ENCODE results near the gene RBM41.
A peak's percentile ranks its signal among the peaks of the same experiment; 100 is the strongest.
"Not testable (repeated sequence)": the region's sequence is repeated elsewhere in the genome, so short reads cannot be mapped to it uniquely, and the experiment has no call there.

Gene RBM41

DNA sequence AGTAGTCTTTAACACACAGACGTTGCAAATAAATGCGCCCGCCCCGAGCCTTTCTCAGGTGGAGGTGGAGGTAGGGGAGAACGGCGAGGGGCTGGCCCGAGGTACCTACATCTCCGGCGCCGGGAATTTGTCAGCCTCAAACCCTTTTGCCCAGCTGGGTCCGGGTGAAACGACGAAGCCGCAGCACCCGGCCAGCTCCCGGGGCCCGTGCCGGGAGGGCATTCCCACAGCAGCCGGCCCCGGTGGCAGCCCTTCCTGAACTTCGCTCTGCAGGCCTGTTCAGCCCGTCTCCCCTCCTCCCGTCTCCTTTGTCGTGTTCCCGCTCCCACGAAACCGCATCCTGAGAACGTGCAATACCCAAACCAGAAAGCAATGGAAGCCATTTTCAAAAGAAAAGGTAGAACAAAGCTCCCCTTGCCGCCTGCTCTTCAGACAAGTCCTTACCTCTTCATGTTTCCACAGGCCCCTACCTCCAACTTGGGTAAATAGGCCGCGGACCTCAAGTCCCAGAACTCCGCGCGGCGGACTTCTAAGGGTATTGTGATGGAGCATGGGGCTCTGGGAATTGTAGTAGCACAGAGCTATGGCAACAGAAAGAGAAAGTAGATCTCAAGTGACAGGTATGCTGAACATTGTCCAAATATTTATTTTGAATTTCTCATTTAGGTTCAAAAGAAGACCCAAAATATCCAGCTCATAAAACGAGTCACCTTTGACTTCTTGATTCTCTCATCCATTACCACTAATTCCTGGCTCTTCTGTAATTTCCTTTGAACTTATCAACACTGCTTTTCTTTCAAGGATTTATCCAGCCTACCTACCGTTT lies at the start of gene RBM41:
Gene RBM41, minus strand, starts transcription at position 501 of the 826 bp plus-strand sequence. Its CDS starts 49 bp downstream, at position 452.
- DNase-seq (ENCODE audit: low read depth), result peak; percentile 10

DNA sequence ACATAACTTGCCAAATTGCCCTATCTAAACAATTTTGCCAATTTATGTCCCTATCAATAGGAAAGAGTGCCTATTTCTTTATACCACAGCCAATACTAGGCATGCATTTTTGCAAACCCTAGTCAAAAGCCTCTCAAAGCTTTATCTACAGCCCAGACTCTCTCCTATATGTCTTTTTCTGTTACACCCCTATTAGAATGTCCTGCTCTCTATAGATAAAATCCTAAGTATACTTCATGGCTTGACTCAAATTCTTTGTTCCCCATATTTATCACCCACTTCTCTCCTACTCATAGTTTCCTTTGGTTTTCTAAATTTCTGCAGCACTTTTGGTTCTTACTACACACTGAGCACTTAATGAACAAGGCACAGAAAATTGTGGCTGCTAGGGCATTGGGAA lies 49.6 kb upstream of the RBM41 start:
- DNase-seq (ENCODE audit: low read depth), result no peak

DNA sequence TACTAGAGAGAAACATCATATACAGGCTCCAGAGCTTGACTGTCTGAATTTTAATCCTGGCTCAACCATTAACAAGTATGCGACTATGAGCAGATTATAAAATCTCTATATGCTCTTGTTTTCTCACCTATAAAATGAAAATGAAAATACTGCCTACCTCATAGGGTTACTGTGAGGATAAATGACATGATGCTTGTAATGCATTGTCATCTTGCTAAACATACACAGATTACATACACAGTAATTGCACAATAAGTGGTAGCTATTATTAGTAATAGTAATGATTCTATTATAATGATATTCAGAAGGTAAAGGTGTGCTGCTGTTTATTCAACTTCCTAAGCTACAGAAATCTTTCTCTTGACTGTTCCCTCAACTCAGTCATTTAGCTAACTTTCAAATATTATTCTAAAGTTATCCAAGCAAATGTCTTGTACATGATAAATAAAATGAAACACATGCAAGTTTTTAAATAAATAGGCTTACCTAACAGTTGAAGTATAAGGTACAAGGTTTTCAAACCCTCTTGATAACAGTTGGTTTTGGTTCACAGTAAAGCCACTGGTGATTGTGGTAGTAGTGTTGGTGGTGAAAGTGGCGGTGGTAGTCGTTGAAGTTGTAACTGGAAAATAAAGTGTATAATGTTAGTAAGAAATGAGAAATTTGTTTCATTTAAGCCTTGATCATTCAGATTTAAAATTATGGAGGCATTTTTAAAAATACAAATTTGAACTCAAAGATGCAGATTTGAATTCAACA lies 48.7 kb upstream of the RBM41 start:
- DNase-seq (ENCODE audit: low read depth), result no peak

DNA sequence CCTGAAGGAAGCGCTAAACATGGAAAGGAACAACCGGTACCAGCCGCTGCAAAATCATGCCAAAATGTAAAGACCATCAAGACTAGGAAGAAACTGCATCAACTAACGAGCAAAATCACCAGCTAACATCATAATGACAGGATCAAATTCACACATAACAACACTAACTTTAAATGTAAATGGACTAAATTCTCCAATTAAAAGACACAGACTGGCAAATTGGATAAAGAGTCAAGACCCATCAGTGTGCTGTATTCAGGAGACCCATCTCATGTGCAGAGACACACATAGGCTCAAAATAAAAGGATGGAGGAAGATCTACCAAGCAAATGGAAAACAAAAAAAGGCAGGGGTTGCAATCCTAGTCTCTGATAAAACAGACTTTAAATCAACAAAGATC lies 39.0 kb upstream of the RBM41 start:
- not testable (repeated sequence) for DNase-seq (ENCODE audit: low read depth)

DNA sequence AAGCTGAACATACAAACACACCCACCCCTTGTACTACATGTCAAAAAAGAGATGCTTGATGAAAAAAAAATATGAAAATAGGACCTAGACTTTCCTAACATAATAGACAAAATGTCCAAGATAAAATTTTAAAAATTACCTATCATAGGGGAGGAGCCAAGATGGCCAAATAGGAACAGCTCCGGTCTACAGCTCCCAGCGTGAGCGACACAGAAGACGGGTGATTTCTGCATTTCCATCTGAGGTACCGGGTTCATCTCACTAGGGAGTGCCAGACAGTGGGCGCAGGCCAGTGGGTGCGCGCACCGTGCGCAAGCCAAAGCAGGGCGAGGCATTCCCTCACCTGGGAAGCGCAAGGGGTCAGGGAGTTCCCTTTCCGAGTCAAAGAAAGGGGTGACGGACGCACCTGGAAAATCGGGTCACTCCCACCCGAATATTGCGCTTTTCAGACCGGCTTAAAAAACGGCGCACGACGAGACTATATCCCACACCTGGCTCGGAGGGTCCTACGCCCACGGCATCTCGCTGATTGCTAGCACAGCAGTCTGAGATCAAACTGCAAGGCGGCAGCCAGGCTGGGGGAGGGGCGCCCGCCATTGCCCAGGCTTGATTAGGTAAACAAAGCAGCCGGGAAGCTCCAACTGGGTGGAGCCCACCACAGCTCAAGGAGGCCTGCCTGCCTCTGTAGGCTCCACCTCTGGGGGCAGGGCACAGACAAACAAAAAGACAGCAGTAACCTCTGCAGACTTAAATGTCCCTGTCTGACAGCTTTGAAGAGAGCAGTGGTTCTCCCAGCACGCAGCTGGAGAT lies 37.2 kb upstream of the RBM41 start:
- not testable (repeated sequence) for DNase-seq (ENCODE audit: low read depth)

DNA sequence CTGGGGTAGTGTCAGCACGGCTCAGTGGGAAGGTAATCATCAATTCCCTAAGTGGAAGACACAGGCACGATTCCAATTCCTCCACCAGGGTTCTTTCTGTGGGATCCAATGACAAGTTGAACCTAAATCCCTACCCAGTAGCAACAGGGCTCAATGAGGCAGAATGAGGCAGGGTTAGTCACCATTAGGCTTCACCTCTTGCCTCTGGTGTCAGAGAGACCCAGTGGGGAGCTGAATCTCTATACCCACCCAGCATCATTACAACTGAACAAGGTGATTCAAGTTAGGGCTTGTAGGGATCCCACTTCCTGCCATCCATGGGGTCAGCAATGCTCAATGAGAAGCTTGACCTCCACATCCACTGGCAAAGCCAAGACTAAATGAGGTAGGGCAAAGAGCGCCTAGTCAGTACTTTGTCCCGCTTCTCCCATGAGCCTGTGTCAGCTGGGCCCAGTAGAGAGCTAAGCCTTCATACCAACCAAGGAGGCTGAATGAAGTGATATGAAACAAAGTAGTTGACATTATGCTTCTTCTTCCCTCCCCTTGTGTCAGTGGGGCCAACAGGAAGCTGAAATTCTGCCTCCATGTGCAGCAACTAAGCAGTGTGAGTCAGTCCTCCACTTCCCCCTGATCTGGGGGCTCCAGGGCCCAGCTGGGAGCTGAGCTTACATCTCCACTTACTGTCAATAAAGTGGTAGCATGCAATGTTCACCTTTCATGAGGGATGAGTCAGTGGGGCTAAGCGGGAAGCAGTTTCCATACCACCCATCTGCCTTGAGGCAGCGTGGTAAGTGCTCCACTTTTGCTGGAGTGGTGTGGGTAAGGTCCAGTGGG lies 36.4 kb upstream of the RBM41 start:
- DNase-seq (ENCODE audit: low read depth), result no peak

DNA sequence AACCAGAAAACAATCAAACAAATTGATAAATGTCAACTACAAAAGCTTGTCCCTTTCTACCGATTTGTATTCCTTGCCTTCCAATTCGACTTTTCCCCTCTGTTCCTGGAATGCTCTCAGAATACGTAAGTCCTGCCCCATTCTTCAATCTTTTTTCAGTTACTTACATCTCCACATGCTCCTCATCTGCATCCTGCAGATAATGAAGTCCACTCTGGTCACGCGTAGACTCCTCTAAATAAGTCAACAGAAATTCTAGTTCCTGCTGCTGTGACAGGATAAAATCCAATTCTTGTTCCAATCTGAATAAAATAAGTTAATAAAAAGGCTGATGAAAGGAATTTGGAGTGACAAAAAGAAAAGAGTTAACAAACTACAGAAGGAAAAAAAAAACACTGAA lies 34.4 kb upstream of the RBM41 start:
- no peak for DNase-seq (ENCODE audit: low read depth)

DNA sequence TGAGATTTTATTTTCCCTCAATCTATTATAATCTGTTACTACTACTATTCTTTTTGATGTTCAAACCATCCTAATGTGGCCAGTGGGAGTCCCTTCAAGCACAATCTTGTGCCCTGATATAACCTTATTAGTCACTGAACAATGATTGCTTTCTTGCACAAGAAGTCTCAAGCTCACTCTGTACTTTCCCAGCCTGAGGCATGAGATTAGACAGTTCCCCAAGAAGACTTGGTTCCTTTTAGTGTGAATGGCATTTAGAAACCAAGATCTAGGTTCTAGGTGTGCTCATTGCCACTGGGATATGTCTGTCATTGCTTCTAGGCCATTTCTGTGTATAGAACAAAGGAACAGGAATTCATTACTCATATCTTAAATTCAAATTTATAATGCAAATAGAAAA lies 28.0 kb upstream of the RBM41 start:
- DNase-seq (ENCODE audit: low read depth), result no peak

DNA sequence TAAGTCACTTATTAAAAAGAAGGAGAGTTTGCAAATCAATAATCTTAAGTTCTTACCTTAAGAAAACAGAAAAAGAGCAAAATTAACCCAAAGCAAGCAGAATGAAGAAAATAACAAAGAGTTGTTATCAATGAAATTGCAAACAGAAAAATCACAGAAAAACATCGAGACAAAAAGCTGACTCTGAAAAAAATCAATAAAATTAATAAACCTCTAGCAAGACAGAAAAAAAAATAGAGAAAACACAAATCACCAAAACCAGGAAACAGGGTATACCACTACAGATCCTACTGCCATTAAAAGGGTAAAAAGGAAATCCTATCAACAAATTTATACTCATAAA lies 17.3 kb upstream of the RBM41 start:
- DNase-seq (ENCODE audit: low read depth), result no peak

DNA sequence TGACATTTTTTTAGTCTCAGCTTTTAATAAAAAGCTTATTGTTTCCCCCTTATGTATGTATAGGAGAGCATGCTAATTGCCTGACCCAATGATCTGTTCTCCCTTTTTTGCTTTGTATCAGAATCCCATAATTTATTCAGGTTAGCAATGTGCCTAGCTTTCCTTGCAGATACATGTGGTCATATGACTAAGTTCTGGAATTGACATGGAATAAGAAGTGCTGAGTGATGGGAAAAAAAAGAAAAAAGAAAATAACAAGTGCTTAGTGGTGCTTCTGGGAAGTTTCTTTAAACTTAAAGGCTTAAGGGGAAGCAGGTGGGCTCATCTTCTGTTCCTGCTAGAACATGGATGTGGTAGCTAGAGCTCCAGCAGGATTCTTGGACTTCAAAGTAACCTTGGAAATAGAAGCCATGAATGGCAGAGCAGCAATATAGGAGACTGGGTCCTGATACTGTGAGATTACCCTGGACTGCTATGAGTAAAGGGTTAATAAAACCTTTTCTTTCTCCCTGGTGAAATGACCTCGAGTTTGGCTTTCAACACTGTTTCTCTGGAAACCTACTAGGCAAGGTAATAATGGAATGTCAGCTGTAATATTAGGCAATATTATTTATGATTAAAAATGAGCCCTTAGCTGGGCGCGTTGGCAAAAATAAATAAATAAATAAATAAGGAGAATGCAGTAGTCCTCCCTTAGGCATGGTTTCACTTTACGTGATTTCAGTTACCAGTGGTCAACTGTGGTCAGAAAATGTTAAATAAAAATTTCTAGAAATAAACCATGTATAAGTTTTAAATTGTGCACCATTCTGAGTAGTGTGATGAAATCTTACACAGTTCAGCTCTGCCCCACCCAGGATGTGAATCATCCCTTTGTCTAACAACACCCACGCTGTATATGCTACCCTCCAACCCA lies 16.7 kb upstream of the RBM41 start:
- no peak for DNase-seq (ENCODE audit: low read depth)

DNA sequence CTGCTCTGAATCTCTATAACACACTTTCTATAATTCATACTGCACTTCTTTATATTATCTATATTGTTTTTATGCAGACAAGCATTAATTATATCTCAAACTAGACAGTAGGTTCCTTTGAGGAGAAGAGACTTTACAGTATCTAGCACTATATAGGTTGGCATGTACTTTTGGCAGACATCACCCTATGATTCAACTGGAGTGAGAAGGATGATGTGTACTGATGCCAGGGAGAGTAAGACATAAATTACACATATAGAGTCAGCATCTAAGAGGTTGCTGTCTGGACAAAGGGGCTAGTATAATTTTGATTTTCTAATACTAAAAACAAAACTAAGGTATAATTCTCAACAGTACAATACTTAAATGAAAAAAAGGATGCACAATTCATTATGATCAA lies 5.1 kb upstream of the RBM41 start:
- DNase-seq (ENCODE audit: low read depth), result no peak

DNA sequence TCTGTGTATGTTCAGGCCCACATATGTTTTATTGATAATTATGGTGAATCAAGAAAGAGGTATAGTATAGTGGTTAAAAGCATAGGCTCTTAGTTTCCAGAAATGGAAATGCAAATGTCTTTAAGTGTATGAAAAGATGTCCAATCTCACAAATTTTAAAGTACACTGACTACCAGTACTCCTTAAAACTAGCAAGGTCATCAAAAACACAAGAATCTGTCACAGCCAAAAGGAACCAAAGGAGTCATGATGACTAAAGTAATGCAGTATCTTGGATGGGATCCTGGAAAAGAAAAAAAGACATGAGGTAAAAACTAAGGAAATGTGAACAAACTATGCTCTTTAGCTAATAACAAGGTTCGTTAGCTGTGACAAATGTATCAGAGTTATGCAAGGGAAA lies 661 bp upstream of the RBM41 start:
- DNase-seq (ENCODE audit: low read depth), result no peak

DNA sequence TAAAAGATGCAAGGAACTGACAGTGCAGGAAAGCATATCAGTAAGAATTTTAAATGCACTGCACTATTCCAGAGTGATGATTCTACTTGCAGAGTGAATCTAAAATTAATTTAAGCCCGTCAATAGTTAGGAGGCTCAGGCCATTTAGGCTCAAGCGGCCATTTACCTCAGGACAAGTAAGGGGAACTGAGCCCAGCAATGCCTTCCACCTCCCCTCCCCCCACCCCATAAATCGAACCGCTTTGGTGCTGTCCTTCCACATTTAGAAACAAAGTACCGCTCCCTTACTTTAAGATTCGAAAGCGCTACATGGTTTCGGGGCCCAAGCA lies 665 bp downstream of the RBM41 start:
- no peak for DNase-seq (ENCODE audit: low read depth)

DNA sequence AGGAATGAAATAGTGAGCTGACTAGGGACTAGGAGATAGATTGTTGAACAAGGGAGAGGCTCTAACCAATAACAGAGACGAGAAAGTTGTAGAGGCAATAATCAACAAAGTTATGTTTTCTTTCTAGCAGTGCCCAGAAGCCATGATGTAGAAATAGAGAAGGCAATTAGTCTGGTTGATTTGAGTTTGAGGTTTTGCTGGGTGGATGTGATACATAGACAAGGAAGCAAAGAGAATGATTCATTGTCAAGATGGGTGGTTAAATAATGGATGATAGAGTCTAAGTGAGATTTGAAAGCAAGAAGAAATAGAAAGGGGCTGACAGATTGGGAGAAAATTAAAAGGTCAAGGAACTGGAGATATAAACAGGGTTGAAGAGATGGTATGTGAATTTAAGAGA lies 11.2 kb downstream of the RBM41 start:
- DNase-seq (ENCODE audit: low read depth), result no peak

DNA sequence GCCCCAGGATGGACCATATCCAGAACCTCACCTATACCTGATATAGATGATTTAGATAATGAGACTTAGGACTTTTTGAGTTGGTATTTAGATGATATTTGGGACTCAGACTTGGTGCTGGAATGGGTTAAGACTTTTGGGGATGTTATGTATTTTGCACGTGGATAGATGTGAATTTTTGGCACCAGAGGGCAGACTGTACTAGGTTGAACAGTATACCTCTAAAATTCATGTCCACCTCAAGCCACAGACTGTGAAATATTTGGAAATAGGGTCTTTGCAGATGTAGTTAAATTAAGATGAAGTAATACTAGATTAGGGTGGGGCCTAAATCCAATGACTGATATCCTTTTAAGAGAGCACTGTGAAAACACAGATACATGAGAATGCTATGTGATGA lies 15.6 kb downstream of the RBM41 start:
- no peak for DNase-seq (ENCODE audit: low read depth)

DNA sequence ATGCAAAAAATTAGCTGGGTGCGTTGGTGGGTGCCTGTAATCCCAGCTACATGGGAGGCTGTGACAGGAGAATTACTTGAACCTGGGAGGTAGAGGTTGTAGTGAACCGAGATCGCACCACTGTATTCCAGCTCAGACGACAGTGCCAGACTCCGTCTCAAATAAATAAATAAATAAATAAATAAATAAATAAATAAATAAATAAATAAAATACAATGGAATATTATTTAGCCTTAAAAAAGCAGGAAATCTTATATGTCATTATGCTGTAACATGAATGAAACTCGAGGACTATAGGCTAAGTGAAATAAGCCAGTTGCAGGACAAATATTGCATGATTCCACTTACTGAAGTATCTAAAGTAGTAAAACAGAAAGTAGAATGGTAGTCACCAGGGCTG lies 42.5 kb downstream of the RBM41 start:
- no peak for DNase-seq (ENCODE audit: low read depth)

DNA sequence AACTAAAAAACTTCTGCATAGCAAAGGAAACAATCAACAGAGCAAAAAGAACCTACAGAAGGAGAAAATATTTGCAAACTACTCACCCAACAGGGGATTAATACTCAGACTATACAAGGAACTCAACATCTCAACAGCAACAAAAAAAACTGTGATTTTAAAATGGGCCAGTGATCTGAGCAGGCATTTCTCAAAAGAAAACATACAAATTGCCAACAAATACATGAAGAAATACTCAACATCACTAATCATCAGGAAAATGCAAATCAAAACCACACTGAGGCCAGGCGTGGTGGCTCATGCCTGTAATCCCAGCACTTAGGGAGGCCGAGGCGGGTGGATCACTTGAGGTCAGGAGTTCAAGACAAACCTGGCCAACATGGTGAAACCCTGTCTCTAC lies 60.9 kb downstream of the RBM41 start:
- not testable (repeated sequence) for DNase-seq (ENCODE audit: low read depth)

DNA sequence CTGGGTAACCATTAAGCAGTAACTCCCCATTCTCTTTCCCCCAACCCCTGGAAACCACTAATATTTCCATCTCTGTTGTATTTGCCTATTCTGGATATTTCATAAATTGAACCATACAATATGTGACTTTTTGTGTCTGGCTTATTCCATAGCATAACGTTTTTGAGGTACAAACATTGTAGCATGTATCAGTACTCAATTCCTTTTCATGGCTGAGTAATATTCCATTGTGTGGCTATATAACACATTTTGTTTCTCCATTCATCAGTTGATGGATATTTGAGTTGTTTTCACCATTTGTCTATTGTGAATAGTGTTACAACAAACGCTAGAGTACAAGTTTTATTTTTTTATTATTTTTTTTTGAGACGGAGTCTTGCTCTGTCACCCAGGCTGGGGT lies 63.6 kb downstream of the RBM41 start:
- DNase-seq (ENCODE audit: low read depth), result no peak

DNA sequence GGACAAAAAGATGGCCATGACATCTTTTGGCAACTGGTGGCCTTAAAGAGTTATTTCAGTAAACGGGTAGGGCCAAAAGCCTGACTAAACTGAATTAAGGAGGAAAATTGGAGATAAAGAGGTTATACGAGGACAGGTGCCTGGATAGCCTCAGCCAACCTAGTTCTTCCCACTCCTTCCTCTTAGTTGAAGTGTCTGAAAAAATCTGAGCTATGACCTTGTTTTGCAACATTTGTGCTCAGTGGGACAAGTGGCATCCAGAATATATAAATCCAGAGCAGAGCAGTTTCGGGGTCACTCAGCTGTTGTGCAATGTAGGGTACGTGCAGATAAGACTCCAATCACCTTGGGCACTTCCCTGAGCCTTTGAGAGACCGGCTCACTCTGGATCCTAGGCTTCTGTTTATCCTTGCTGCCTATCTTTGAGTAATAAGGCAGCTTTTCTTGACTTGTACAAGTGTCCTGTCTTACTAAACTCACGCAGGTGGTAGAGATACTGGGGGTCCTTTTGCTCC lies 68.4 kb downstream of the RBM41 start:
- DNase-seq (ENCODE audit: low read depth), result no peak

DNA sequence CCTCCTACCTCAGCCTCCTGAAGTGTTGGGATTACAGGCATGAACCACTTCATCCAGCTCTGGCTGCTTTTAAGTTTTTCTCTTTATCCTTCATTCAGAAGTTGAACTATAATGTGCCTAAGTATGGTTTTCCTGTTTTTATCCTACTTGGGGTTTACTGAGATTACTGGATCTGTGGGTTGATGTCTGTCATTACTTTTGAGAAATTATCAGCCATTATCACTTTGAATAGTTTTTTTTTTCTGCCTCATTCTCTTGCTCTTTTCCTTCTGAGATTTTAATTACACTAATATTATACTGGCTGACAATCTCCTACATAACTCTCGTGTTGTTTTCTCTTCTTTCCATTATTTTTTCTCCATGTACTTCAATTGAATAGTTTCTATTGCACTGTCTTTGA lies 71.0 kb downstream of the RBM41 start:
- no peak for DNase-seq (ENCODE audit: low read depth)

DNA sequence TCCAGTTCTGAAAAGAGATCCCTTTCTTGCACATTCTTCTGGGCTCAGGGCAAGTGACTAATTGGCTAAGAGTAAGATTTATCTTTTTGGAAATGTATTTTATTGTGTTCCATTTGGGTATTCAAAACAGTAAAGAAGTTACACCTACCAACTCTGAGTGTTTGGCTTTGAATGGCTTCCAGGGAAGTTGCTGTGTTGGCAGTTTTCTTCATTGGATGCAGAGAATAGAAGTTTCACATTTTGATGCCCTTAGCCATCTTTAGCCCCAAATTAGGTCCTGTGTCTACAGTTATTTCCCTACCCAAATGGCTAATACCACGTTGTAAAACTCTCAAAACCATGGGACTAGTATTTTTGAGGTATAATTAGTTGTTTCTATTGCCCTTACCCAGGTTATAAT lies 88.9 kb downstream of the RBM41 start:
- no peak for DNase-seq (ENCODE audit: low read depth)

Data from stimulated activated CD8-positive, alpha-beta memory T cell treated with anti-CD3 and anti-CD28 coated beads, Interleukin-15, amount 100 ng/mL, for 24 hours (primary cell).